GOT3 (cell line): ENCODE results near the gene STRN4.
"Not testable (repeated sequence)": the region's sequence is repeated elsewhere in the genome, so short reads cannot be mapped to it uniquely, and the experiment has no call there.

ENCODE experiments used
- DNase-seq: peaks from one replicate; lab custom pipeline; 2025; ENCODE audit warnings: mixed read lengths; lab: John Stamatoyannopoulos, UW

The STRN4 gene

DNA sequence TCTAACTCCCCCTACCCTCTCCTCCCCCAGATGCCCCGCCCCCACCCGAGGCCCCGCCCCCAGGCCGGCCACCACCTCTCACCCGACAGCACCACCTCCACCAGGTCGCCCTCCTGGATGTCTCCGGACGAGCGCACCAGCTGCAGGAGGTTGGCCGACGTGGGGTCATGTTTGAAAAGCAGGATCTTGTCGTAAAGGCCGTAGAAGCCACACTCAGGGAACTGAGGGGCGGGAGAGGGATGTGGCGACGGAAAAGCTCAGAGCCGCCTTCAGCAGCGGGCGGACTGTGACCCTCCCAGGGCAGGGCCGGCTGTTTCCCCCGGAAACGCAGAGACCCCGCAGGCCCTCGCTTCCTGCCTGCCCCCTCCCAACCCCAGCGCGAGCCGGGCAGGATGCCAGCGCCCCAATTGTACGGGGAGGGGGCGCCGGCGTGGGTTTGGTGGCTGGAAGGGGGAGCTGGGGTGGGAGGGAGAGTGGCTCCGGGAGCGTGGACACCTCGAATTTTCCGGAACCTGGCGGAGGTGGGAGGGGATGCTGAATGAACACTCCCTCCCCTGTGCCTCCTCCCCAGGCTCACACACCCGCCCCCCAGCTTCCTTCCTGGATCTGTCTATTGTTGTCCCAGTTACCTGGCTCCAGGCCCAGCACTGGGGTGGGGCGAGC, 32.3 kb downstream of the STRN4 start:
- no peak for DNase-seq

DNA sequence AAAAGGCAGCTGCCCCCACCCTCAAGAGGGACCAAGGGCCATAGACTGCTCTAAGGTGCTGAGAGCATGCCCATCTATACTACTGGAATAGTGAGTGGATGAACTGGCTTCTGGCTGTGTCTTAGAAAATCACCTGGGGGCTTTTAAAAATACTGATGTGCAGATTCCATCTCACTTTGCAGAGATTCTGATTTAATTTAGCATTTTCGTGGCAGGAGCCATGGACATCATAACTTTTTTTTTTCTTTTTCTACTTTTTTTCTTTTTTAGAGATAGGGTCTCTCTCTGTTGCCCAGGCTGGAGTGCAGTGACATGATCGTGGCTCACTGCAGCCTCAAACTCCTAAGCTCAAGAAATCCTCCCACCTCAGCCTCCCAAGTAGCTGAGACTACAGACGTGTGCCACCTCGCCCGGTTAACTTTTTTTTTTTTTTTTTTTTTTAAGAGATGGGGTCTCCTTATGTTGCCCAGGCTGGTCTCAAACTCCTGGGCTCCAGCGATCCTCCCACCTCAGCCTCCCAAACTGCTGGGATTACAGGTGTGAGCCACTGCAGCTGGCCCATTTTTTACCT, 33.4 kb downstream of the STRN4 start:
- not testable (repeated sequence) for DNase-seq

DNA sequence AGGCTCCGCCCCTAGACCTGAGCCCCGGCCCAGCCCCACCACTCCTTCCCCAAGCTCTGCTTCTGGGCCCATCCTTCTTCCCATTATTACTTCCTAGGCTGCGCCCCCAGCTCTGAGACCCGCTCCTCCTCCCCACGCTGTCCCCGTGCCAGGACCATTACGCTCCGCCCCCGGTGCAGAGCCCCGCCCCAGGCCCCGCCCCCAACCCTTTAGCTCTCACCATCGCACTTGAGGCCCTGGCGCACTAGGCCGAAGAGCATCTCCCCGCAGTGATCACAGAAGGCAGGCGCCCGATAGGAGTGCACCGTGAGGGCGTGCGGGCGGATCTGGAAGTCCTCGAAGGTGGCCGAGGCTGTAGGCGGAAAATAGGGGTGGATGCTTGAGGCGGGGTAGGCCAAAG, 35.6 kb downstream of the STRN4 start:
- no peak for DNase-seq

DNA sequence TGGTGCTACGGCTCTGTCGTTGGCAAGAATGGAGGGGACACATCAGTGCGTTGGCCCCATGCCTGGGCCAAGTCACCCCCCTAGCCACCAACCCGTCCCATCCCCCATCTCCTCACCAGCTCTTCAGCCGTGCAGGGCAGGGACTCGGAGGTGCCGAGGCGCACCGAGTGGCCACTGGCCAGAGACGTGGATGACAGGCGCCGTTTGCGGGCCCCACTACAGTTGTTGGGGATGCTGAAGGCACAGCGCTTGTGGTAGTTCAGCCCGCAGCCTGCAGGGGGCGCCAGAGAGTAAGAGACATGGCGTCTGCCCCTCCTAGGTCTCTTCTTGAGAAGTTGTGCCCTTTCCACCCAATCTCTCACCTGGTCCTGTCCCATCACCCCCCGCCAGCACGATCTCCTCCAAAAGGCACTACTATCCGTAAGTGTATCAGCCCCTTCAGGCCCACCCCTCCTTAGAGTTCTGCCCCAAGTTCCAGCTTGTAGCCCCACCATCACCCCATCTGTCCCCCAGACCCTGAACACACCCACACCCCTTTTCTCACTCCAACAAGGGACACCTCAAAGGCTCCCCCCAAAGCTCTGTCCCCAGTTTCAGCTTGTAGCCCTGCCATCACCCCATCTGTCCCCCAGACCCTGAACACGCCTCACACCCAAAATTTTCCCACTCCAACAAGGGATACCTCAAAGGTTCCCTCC, 41.7 kb downstream of the STRN4 start:
- no peak for DNase-seq

DNA sequence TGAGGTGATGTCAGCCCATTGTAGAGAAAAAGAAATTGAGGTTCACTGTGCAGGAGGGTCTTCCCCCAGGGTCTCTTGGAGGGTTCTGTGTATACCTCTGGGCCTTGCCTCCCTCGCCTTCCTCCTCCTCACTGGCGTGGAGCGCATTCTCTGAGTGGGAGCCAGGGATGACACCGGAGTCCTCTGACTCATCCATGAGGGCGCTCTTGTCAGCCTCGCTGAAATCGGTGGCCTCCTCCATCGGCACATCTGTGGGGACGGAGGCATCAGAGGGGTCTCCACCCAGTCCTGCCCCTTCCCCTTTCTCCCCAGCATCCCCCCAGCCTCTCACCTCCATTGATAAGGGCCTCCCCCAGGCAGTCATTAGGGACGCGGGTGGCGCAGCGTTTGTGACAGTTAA, 45.5 kb downstream of the STRN4 start:
- DNase-seq = no peak

DNA sequence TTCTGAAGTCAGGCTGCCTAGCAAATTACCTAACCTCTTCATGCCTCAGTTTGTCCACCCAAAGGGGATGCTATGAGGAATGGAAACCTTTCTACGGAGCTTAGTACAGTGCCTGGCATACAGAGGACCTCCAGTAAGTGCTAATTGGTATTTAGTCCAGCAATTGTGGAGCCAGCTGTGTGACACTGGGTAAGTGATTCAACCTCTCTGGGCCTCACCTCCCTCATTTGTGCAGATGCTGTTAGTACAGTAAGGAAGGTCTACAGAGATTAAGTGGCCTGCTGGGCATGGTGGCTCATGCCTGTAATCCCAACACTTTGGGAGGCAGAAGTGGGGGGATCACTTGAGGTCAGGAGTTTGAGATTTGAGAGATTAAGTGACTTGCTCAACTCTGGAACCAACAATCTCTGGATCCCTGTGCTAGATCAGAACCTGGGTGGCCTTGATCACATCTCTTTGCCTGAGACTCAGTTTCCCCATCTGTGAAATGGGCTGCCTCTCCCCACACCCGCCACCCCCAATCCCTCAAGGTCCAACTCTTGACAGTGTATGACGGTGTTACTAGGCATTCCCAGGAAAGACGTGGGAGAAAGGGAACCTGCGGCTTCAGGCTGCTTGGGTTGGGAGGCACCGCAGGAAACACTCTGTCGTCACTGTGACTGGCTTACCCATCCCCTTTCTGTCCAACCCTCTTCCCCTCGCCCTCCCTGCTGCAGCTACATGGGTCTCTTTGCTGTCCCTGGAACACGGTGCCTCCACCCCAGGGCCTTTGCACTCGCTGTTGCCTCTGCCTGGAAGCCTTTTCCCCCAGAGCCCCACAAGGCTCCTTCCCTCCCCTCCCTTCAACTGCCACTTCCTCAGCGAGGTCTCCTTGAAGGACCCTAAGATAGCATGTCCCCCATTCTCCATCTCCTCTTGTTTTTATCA, 47.6 kb downstream of the STRN4 start:
- no peak for DNase-seq

DNA sequence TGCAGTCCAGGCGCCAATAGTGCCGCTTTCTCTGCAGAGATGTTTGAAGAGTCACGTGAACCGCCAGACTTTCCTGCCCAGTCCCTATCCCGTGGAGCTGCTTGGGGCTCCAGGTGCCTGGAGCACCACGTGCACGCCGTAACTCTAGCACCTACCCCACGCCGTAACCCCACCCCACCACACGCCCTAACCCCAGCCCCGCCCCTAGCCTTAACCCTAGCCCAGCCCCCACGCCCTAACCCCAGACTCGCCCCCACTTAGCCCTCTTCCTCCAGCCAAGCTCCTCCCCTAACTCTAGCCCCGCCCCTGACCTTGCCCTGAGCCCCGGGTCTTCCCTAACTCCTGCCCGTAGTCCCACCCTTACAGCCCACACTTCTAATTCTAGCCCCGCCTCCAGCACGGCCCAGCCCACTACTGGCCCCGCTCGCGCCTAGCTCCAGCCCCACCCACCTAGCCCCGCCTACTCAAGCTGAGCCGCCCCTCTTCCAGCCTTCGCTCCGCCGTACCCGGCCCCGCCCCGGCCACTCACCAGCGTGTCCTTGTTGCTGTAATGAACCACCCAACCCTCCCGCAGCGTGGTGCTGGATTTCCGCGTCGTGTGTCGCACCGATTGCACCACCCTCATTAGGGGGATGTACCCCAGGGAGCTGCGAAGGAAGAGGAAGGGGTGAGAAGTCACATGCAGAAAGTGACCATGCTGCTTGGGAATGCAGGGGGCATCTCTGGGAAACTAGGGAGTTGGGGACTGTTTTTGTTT, 48.9 kb downstream of the STRN4 start:
- DNase-seq = no peak

DNA sequence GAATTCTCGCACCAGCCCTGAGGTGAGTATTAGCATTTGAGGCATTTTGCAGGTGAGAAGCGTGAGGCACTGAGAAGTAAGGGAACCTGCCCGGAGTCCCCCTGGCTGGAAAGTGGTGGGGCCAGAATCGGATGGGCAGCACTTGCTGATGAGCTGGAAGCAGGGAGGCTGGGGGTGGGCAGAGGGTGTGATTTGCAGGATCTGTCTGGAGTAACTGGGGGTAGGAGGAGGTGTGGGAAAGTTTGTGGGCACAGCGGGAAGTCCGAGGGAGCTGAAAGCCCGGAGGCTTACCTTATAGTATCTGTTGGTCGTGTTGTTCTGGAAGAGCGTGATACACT, 49.4 kb downstream of the STRN4 start:
- DNase-seq = no peak

DNA sequence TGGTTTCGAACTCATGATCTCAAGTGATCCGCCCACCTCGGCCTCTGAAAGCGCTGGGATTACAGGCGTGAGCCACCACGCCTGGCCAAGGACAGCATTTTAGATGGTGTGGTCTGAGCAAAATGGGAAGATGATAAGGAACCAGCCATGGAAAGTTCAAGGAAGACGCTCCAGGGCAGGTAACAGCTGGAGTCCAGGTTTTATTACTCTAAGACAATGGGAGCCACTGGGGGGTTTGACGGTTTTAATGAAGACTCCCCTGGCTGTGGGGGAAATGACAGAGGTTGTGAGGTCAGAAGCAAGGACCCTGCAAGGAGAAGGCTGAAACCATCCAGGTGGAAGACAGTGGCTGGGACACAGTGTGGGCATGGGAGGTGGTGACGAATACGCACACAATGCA, 50.2 kb downstream of the STRN4 start:
- DNase-seq = no peak

DNA sequence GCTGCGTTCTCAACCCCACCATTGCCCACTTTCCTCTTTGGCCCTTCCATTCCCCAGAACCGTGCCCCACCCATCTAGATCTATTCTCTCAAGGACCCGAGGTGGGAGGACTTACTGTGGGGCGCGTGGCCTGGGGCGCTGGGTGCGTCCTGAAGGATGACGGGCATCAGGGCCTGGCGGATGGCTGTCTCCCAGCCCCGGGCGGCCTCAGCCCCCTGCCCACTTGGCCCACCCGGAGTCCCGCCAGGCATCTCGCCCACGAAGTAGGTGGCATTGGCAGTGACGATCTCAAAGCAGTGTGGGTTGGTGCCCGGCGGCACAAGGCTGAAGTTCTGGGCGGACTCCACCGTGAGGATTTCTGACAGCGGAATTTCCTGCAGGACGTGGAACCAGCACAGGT, 52.5 kb downstream of the STRN4 start:
- DNase-seq = no peak

DNA sequence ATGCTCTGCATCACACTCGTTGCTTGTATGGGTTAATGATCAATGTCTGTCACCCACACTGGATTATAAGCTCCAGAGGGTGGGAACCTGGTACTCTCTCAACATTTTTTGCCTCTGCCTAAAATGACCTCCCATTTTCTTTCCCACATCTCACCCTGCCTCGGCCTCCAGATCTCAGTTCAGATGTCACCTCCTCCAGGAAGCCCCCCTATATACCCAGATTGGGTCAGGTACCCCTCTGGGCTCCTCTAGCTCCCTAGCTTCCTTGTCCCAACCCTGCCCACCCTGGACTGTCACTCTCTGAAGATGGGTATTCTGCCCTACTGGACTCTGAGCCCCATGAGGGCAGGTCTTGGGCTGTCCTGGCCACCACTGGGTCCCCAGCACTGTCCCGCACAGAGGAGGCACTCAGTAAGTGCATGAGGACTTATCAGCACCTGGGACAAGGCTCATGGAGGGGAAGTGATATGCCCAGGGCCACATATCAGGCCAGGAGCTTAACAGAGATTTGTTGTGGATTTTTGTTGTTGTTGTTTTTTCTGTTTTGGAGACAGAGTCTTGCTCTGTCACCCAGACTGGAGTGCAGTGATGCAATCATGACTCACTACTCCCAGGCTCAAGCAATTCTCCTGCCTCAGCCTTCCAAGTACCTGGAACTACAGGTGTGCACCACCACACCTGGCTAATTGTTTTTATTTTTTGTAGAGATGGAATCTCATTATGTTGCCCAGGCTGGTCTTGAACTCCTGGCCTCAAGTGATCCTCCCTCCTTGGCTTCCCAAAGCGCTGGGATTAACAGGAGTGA, 53.1 kb downstream of the STRN4 start:
- DNase-seq = no peak

DNA sequence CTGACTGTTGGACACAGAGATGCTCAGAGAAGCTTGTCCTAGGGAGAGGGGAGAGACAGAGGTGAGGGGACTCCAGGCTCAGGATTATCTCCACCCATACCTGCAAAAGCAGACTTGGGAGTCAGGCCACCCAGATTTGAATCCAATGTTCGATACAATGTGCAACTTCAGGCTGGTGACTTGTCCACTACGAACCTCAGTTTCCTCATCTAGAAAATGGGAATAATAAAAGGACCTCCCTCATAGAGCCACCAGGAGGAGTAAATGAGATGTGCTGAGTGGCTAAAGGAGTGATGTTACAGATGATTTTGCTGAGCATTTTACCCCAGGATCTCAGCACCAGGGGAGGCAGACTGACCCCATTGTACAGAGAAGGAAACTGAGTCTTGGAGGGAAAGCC, 54.3 kb downstream of the STRN4 start:
- DNase-seq = no peak

DNA sequence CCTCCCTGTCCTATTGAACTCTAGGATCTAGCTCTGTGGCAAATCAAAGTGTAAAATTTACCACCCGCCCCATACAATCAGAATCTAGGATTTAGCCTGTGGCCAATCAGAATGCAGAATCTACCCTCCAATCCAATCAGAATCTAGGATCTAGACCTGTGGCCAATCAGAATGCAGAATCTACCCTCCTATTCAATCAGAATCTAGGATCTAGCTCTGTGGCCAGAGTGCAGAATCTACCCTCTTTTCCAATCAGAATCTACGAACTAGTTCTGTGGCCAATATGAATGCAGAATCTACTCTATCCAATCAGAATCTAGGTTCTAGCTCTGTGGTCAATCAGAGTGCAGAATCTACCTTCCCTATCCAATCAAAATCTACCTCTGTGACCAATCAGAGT, 55.1 kb downstream of the STRN4 start:
- no peak for DNase-seq

DNA sequence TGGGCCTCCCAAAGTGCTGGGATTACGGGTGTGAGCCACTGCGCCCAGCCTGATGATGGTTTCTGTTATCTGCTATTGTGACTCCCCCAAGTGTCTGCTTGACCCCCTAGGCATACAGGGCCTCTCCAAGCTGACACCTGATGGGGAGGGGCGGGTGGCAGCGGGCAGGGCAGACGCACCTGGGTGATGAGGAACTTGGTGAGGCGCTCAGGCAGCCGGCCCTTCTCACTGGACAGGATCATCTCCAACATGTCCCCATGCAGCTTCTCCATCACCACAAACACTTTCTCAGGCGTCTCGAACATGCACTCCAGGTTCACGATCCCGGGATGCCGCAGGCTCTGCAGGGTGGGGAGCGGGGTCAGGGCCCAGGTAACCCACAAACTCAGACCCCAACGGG, 56.9 kb downstream of the STRN4 start:
- no peak for DNase-seq

DNA sequence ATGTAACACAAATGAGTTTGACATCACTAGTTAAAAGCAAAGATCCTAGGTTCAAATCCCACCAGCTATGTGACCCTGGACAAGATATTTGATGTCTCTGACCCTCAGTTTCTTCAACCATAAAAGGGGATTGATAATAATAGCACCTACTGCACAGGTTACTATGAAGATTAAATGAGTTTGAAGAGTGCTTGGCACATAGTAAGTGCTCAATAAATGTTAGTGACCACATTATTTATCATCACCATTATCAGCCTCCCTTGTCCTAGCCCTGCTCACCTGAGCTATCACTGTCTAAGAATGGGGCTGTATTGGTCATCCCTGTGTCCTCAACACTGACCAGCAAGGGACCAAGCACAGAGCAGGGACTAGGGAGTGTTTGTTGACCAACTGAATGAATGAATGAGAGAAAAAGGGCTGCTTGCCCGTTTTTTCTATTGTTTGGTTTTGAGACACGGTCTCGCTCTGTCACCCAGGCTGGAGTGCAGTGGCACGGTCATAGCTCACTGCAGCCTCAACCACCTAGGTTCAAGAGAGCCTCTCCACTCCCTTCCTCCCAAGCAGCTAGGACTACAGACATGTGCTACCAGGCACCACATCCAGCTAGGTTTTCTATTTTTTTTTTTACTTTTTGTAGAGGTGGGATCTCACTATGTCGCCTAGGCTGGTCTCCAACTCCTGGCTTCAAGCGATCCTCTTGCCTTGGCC, 58.7 kb downstream of the STRN4 start:
- no peak for DNase-seq

DNA sequence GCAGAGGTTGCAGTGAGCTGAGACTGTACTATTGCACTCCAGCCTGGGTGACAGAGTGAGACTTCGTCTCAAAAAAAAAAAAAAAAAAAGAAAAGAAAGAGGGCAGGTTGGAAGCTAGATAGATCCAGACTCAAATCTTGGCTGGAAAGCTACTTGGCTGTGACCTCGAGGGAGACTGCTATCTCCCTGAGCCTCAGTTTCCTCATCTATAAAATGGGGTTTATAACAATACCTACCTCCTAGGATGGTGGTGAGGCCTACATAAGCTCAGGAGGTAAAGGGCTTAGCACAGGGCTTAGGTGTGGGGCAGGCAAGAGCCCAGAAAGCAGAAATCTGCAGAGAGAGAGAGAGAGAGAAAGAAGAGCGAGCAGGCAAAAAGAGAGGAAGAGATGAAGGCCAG, 61.1 kb downstream of the STRN4 start:
- no peak for DNase-seq

DNA sequence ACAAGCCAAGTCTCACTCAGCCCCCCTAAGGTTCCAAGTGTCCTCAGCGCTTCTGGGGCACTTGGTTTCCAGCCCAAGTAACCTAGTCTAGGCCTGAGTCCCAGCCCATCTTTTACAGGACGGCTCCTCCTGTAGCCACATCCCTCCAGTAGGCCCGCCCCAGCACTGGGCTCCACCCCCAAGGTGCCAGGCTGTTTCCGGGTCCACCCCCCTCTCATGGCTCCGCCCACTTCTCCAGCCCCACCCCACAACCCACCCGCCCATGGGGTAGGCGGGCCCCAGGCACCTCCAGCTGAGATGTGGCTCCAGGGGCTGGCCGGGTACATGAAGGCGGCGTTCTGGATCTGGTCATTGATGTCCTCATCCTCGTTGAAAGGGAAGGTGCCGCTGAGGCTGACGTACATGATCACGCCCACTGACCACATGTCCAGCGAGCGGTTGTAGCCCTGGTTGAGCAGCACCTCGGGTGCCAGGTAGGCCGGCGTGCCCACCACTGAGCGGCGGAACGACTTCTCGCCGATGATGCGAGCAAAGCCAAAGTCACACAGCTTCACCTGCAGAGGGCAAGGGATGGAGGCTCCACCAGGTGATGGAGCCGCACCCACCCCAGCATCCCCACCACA, 68.0 kb downstream of the STRN4 start:
- DNase-seq = no peak

DNA sequence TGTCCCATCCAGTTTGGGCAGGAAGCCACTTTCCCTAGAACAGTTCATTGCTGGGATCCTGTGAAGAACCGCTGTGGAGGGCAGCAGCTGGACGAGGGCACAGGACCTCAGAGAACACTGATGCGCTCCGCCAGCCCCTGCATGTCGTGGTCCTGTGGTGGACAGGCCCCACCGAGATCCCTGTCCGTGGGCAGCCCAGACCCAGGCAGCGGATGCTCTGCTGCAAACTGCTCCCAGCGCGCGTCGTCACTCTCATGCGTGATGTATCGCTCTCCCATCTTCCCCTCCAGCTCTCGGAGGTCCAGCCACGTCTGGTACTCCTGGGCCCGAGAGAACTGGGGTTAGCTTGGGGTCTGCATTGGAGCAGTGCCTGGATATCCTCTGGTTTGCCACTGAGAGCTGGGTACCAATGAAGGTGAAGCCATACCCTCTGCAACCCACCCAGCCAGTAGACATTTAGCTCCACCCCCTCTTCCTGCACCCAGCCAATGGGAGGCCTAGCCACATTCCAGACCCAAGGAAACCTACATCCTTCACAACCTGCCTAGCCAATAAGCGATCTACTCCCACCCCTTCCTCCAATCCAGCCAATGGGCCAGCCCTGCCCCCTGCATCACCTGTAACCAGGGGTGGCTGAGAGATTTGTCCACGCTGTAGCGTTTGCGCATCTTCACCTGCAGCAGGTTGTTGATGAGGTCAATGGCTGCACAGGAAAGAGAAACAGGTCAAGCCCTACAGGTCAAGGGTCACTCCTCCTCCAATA, 71.7 kb downstream of the STRN4 start:
- no peak for DNase-seq

DNA sequence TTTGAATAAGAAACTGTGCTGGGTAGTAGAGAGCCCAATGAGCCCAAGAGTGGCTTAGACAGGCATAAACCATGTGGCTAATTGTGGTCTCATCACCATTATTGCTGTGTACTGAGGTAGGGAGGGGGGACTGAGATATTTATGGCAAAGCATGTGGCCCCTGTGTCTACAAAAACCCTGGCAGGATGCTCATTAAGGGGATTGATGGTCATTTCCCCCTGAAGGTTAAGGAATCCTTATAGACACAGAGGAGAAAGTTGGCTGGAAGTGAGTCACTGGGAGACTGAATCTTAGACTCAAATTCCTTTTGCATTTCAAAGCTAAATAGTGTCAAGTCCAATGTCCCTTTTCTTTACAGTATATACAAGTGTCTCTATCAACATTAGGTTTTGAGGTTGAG, 75.4 kb downstream of the STRN4 start:
- DNase-seq = no peak
